Endodermal cell (in vitro differentiated cells): ENCODE results near the gene ID1. TPM values are rescaled to one million over a fixed set of nuclear protein-coding genes. Genes with fewer than 3 reads are reported as not detected.

Experiments
- DNase-seq: peaks from one replicate; pipeline ENCODE4 v3.0.0-alpha.2; 2017
- H3K27ac ChIP-seq: 2 replicates; pipeline ENCODE4 v1.5.1; 2013; ENCODE audit warnings: mild to moderate bottlenecking, low read depth, low read length, moderate library complexity
- H3K27me3 ChIP-seq: 2 replicates; pipeline ENCODE4 v1.6.1; 2013; ENCODE audit warnings: mild to moderate bottlenecking, low read length, moderate library complexity; ENCODE audit not compliant: insufficient read depth, control insufficient read depth, poor library complexity, severe bottlenecking
- H3K36me3 ChIP-seq: 2 replicates; pipeline ENCODE4 v1.7.0; 2013; ENCODE audit warnings: mild to moderate bottlenecking, low read length, moderate library complexity; ENCODE audit not compliant: control insufficient read depth, insufficient read depth
- H3K4me1 ChIP-seq: one replicate; pipeline ENCODE4 v1.7.0; 2013; ENCODE audit warnings: low read length; ENCODE audit not compliant: control insufficient read depth, insufficient read depth
- H3K4me3 ChIP-seq: 2 replicates; pipeline ENCODE4 v1.5.1; 2013; ENCODE audit warnings: mild to moderate bottlenecking, low read length, moderate library complexity
- H3K9ac ChIP-seq: 2 replicates; pipeline ENCODE4 v1.6.1; 2013; ENCODE audit warnings: mild to moderate bottlenecking, low read length, moderate library complexity; ENCODE audit not compliant: poor library complexity, severe bottlenecking; ENCODE audit errors: extremely low read depth
- H3K9me3 ChIP-seq: 2 replicates; pipeline ENCODE4 v1.6.1; 2013; ENCODE audit warnings: mild to moderate bottlenecking, low read length, moderate library complexity; ENCODE audit not compliant: control insufficient read depth
- H3K27ac Mint-ChIP-seq: 2 replicates; pipeline ENCODE4 v1.8.0; 2020; ENCODE audit warnings: mixed read lengths
- H3K27me3 Mint-ChIP-seq: 2 replicates; pipeline ENCODE4 v1.8.0; 2021; ENCODE audit warnings: mild to moderate bottlenecking, mixed read lengths; ENCODE audit not compliant: insufficient read depth
- H3K36me3 Mint-ChIP-seq: 2 replicates; pipeline ENCODE4 v1.8.0; 2020; ENCODE audit warnings: low read depth, mixed read lengths
- H3K4me1 Mint-ChIP-seq: 2 replicates; pipeline ENCODE4 v1.8.0; 2020; ENCODE audit warnings: mixed read lengths
- H3K4me3 Mint-ChIP-seq: 2 replicates; pipeline ENCODE4 v1.8.0; 2020; ENCODE audit warnings: mild to moderate bottlenecking, moderate library complexity, mixed read lengths
- H3K9me3 Mint-ChIP-seq: 2 replicates; pipeline ENCODE4 v1.8.0; 2020; ENCODE audit warnings: mild to moderate bottlenecking, mixed read lengths
- CTCF ChIP-seq: fragments of 200-600 bp; sonication (generic); conservative IDR thresholded peaks from 2 replicates; pipeline ENCODE4 v1.5.0; 2021; ENCODE audit warnings: antibody characterized with exemption, mild to moderate bottlenecking
- WGBS, 2 experiments: methylation state at CpG; one replicate each; pipeline versions ENCODE4 v1.1.5 to v1.1.7; 2013; ENCODE audit warnings: missing lambda C conversion rate in 2 of 2, mixed read lengths in 1 of 2; ENCODE audit not compliant: insufficient coverage in 1 of 2, insufficient read length in 1 of 2; 5-methylcytosine and 5-hydroxymethylcytosine counted together
- total RNA-seq, 2 donors: library from RNA; stranded (reverse); fragmentation: NEBNext Ultra II Directional in 1 of 2; extraction: Animal tissue kit (Norgen Biotek cat#: 25700) in 1 of 2; gene quantifications; 2 replicates in 1 of 2; 3 replicates in 1 of 2; pipeline ENCODE4 v1.2.1, GENCODE V29; 2021

Gene ID1
- total RNA-seq, 2 donors from 2014 or later = 380 to 447 TPM

GRCh38 chr20:31560094-31560745 is 44.9 kb upstream of the ID1 start:
- Histone ChIP-seq H3K9ac (no peak overlapping the region), H3K9me3 (no peaks in the 10 kb centered on the region), H3K27me3 (no peaks in the 10 kb centered on the region), H3K27ac (no peak overlapping the region), H3K36me3 (peaks cover 60% of the 10 kb centered on the region), H3K4me3 (no peak overlapping the region), H3K4me1 (no peaks in the 10 kb centered on the region)
- Mint-ChIP-seq H3K27ac (peak overlapping the region; percentile 95), H3K4me1 (peaks cover 18% of the 10 kb centered on the region), H3K27me3 (no peaks in the 10 kb centered on the region), H3K36me3 (peaks cover 78% of the 10 kb centered on the region), H3K4me3 (no peak overlapping the region), H3K9me3 (no peaks in the 10 kb centered on the region)
- WGBS, 2 experiments = 32 to 37% methylated on average over 6 of the region's 6 CpGs
- peak; percentile 91 for DNase-seq
- peak; percentile 100 for TF ChIP-seq CTCF

- no peak for TF ChIP-seq CTCF
- peak overlapping the region; percentile 95 for H3K27ac Mint-ChIP-seq
- no peak for DNase-seq
- H3K4me3 ChIP-seq = no peak overlapping the region
- 94 to 97% methylated on average over 6 to 7 of the region's 7 CpGs for WGBS, 2 experiments
- H3K27me3 Mint-ChIP-seq = no peaks in the 10 kb centered on the region
- H3K4me1 ChIP-seq = no peaks in the 10 kb centered on the region
- no peaks in the 10 kb centered on the region for H3K9me3 ChIP-seq
- H3K4me1 Mint-ChIP-seq = peaks cover 18% of the 10 kb centered on the region
- H3K9ac ChIP-seq = no peak overlapping the region
- H3K36me3 Mint-ChIP-seq = peaks cover 78% of the 10 kb centered on the region
- no peak overlapping the region for H3K4me3 Mint-ChIP-seq
- H3K9me3 Mint-ChIP-seq = no peaks in the 10 kb centered on the region
- no peak overlapping the region for H3K27ac ChIP-seq
- peaks cover 62% of the 10 kb centered on the region for H3K36me3 ChIP-seq
- no peaks in the 10 kb centered on the region for H3K27me3 ChIP-seq
These were observed 44.1 kb upstream of the ID1 start for GRCh38 chr20:31560746-31561598.

- Mint-ChIP-seq H3K36me3 (peaks cover 71% of the 10 kb centered on the region), H3K4me1 (peaks cover 24% of the 10 kb centered on the region), H3K4me3 (no peak overlapping the region), H3K27ac (peak overlapping the region; percentile 95), H3K9me3 (no peaks in the 10 kb centered on the region), H3K27me3 (no peaks in the 10 kb centered on the region)
- TF ChIP-seq CTCF = no peak
- 86% methylated on average over 1 of the region's 1 CpG; no CpG with 5 or more reads in 1 of the 2 experiments for WGBS, 2 experiments
- H3K4me1 ChIP-seq = peaks cover 9% of the 10 kb centered on the region
- peaks cover 66% of the 10 kb centered on the region for H3K36me3 ChIP-seq
- H3K27me3 ChIP-seq = no peaks in the 10 kb centered on the region
- no peak overlapping the region for H3K9ac ChIP-seq
- H3K27ac ChIP-seq = no peak overlapping the region
- no peak overlapping the region for H3K4me3 ChIP-seq
- no peaks in the 10 kb centered on the region for H3K9me3 ChIP-seq
- DNase-seq = no peak
These were observed 42.8 kb upstream of the ID1 start for GRCh38 chr20:31562241-31562640.
